Fibroblast of mammary gland (primary cell): ENCODE results near the gene SNX30.

Source experiments
- DNase-seq: peaks from one replicate; pipeline ENCODE4 v3.0.0-alpha.2; 2010; ENCODE audit warnings: low read depth
- H3K4me3 ChIP-seq: 2 replicates; pipeline ENCODE4 v1.5.1; 2011; ENCODE audit warnings: low read depth, mild to moderate bottlenecking, low read length, moderate library complexity; ENCODE audit not compliant: control insufficient read depth
- TF ChIP-seq, protein P1 (sequence below): conservative IDR thresholded peaks from 2 replicates; pipeline ENCODE4 v1.5.1; 2011; ENCODE audit warnings: low read depth, low read length, inconsistent platforms; ENCODE audit not compliant: control insufficient read depth, insufficient read depth

The SNX30 gene

DNA sequence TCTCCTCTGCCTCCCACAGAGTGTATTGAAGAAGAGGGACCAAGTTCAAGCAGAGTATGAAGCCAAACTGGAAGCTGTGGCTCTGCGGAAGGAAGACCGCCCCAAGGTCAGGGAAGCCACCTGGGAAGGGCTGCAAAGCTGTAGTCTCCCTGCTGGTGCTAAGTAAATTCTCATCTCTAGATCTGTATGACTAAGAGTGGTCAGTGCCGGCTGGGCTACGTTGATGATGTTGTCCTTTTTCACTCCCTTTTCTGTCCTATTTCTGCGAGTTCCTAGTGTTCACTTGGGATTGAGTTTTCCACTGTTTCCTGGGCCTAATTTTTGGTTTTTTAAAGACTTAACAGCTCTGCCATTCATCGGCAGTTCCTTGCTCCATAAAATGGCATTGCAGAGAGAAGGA lies 100.3 kb downstream of the SNX30 start:
- no peak for DNase-seq
- TF ChIP-seq, protein P1, sequence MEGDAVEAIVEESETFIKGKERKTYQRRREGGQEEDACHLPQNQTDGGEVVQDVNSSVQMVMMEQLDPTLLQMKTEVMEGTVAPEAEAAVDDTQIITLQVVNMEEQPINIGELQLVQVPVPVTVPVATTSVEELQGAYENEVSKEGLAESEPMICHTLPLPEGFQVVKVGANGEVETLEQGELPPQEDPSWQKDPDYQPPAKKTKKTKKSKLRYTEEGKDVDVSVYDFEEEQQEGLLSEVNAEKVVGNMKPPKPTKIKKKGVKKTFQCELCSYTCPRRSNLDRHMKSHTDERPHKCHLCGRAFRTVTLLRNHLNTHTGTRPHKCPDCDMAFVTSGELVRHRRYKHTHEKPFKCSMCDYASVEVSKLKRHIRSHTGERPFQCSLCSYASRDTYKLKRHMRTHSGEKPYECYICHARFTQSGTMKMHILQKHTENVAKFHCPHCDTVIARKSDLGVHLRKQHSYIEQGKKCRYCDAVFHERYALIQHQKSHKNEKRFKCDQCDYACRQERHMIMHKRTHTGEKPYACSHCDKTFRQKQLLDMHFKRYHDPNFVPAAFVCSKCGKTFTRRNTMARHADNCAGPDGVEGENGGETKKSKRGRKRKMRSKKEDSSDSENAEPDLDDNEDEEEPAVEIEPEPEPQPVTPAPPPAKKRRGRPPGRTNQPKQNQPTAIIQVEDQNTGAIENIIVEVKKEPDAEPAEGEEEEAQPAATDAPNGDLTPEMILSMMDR = no peak
- no peak overlapping the region for H3K4me3 ChIP-seq

DNA sequence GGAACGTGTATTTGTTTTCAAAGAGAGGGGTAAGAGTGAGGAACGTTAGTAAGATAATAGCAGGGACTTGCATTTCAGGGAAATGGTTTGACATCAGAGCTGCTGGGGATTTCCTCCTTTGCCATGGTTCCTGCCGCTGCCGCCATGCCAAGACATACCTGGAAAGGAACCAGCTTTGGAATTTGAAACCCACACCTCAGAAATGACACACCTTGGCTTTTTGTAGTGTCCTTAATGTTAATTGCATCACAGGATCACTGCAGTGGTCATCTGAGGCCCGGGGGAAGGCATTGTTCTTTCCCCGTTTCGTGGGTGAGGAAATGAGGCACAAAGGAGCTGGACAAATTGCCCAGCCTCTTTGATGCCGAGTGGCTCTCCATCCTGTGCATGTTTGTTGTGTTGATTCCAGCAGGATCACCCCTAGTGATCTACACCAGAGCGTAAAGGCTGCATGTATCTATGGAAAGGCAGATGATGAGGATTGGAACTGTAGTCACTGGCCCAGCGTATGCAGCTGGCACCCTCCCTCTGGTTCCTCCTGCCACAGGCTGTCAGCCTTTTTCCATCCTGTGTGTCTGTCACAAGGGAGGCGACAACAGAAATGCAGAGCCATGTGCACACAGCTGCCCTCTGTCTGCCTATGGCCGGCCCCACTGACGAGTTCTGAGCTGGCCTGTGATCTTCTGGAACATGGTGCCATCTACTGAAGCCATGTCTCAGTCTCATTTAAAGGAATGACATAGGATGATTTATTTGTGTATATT lies 102.4 kb downstream of the SNX30 start:
- TF ChIP-seq, protein P1 = no peak

GRCh38 chr9:112853882-112854585 lies 103.5 kb downstream of the SNX30 start:
- TF ChIP-seq, protein P1 = no peak

More for the DNA sequence above, 102.4 kb downstream of the SNX30 start:
- no peak for DNase-seq
- no peak overlapping the region for H3K4me3 ChIP-seq

GRCh38 chr9:112854657-112855056 lies 104.1 kb downstream of the SNX30 start:
- H3K4me3 ChIP-seq = no peak overlapping the region
- TF ChIP-seq, protein P1 = no peak
- no peak for DNase-seq

More at GRCh38 chr9:112853882-112854585, 103.5 kb downstream of the SNX30 start:
- no peak for DNase-seq
- H3K4me3 ChIP-seq = no peak overlapping the region

DNA sequence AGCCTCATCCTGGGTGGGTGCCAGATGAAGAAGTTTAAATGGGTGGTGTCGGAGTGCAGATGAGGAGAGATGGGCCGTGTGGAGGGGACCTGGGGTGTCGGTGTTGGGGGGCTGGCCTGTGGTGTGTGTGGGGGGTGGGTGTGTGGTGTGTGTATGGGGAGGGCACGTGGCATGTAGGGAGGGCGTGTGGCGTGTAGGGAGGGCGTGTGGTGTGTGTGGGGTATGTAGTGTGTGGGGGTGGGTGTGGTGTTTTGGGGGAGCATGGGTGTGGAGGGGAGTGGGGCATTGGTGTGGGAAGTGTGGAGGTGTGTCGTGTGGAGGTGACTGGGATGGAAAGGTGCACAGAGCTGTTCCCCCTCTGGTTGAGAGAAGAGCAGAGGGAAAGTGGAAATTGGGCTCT lies 105.6 kb downstream of the SNX30 start:
- no peak for DNase-seq
- H3K4me3 ChIP-seq = no peak overlapping the region
- TF ChIP-seq, protein P1 = no peak

DNA sequence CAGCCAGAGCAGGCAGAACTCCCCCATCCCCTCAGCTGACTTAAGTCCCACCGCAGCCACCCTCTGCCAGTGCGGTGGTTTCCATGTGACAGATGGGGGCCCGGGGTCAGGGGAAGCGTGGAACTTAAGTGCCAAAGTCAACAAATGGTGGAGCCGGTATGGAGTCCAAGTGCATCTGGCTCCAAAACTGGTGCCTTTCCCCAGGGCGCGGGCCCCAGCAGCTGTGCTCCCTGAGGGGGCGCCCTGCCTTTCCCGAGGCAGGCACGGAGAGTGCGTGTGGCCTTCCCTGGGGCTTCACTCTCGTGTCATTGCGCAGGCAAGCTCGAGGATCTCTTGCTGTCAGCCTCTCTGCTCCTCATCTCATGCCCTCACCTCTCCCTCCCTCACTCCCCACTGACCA lies 106.3 kb downstream of the SNX30 start:
- TF ChIP-seq, protein P1 = no peak
- DNase-seq = no peak
- no peak overlapping the region for H3K4me3 ChIP-seq
